ENCODE results near the gene RHOU. TPM values are rescaled to one million over a fixed set of nuclear protein-coding genes. Genes with fewer than 3 reads are reported as not detected.

Gene RHOU
- total RNA-seq, 3 donors from 2014 or later (not counting 1 experiment from before 2014, with no cell fraction given), result 0.33 to 1.6 (median 0.82) TPM

- Mint-ChIP-seq H3K9me3 (no peaks in the 10 kb centered on the region), H3K4me3 (no peak overlapping the region), H3K27ac (no peak overlapping the region), H3K4me1 (peaks cover 6 to 14% of the 10 kb centered on the region in 2 donors), H3K27me3 (ENCODE audit: low read depth in 2 of 2) (peaks cover 9 to 12% of the 10 kb centered on the region in 2 donors), H3K36me3 (no peaks in the 10 kb centered on the region)
- DNase-seq (no peak), ATAC-seq (no peak)
- Histone ChIP-seq H3K27ac (ENCODE audit: low read length) (no peak overlapping the region), H3K27me3 (ENCODE audit: control insufficient read depth, insufficient read depth, low read length) (no peaks in the 10 kb centered on the region), H3K4me1 (ENCODE audit: control insufficient read depth, insufficient read depth, low read length) (peaks cover 18% of the 10 kb centered on the region), H3K36me3 (ENCODE audit: control insufficient read depth, insufficient read depth, low read length) (peaks cover 18% of the 10 kb centered on the region), H3K4me3 (ENCODE audit: low read length) (no peak overlapping the region), H3K9me3 (ENCODE audit: control insufficient read depth, insufficient read depth, low read length) (no peaks in the 10 kb centered on the region)
- intact Hi-C loops (cut with micrococcal nuclease), result no loop called here
- TF ChIP-seq CTCF (IDR thresholded peaks at IDR 0.05), result no peak
- 96% methylated on average over 13 of the region's 13 CpGs for WGBS (ENCODE audit: insufficient coverage)
These were observed 8.1 kb downstream of the RHOU start for GRCh38 chr1:228743405-228743804.

GRCh38 chr1:228744356-228744755 lies 9.1 kb downstream of the RHOU start:
- Histone ChIP-seq H3K4me1 (ENCODE audit: control insufficient read depth, insufficient read depth, low read length) (peaks cover 17% of the 10 kb centered on the region), H3K4me3 (ENCODE audit: low read length) (no peak overlapping the region), H3K27me3 (ENCODE audit: control insufficient read depth, insufficient read depth, low read length) (no peaks in the 10 kb centered on the region), H3K36me3 (ENCODE audit: control insufficient read depth, insufficient read depth, low read length) (peaks cover 18% of the 10 kb centered on the region), H3K9me3 (ENCODE audit: control insufficient read depth, insufficient read depth, low read length) (no peaks in the 10 kb centered on the region), H3K27ac (ENCODE audit: low read length) (no peak overlapping the region)
- intact Hi-C loops (cut with micrococcal nuclease), result no loop called here
- no peak overlapping the region for H3K4me3 Mint-ChIP-seq
- no peaks in the 10 kb centered on the region for H3K9me3 Mint-ChIP-seq
- H3K27me3 Mint-ChIP-seq (ENCODE audit: low read depth in 2 of 2), result peaks cover 9 to 11% of the 10 kb centered on the region in 2 donors
- DNase-seq (no peak), ATAC-seq (no peak)
- 86% methylated on average over 6 of the region's 6 CpGs for WGBS (ENCODE audit: insufficient coverage)
- TF ChIP-seq CTCF (IDR thresholded peaks at IDR 0.05), result no peak
- H3K36me3 Mint-ChIP-seq, result no peaks in the 10 kb centered on the region
- H3K4me1 Mint-ChIP-seq, result peaks cover 13 to 20% of the 10 kb centered on the region in 2 donors
- H3K27ac Mint-ChIP-seq, result no peak overlapping the region

GRCh38 chr1:228744918-228745317 lies 9.6 kb downstream of the RHOU start:
- 91% methylated on average over 5 of the region's 6 CpGs for WGBS (ENCODE audit: insufficient coverage)
- TF ChIP-seq CTCF (IDR thresholded peaks at IDR 0.05), result no peak
- Mint-ChIP-seq H3K36me3 (no peaks in the 10 kb centered on the region), H3K4me3 (no peak overlapping the region), H3K9me3 (no peaks in the 10 kb centered on the region), H3K4me1 (peaks cover 13 to 20% of the 10 kb centered on the region in 2 donors), H3K27me3 (ENCODE audit: low read depth in 2 of 2) (peaks cover 11 to 12% of the 10 kb centered on the region in 2 donors), H3K27ac (no peak overlapping the region)
- peaks cover 18% of the 10 kb centered on the region for H3K36me3 ChIP-seq (ENCODE audit: control insufficient read depth, insufficient read depth, low read length)
- no peaks in the 10 kb centered on the region for H3K9me3 ChIP-seq (ENCODE audit: control insufficient read depth, insufficient read depth, low read length)
- no peaks in the 10 kb centered on the region for H3K27me3 ChIP-seq (ENCODE audit: control insufficient read depth, insufficient read depth, low read length)
- H3K4me1 ChIP-seq (ENCODE audit: control insufficient read depth, insufficient read depth, low read length), result peaks cover 13% of the 10 kb centered on the region
- intact Hi-C loops (cut with micrococcal nuclease), result no loop called here
- no peak overlapping the region for H3K4me3 ChIP-seq (ENCODE audit: low read length)
- DNase-seq, result no peak
- no peak overlapping the region for H3K27ac ChIP-seq (ENCODE audit: low read length)
- ATAC-seq, result no peak

- Mint-ChIP-seq H3K9me3 (no peaks in the 10 kb centered on the region), H3K4me1 (peaks cover 13 to 20% of the 10 kb centered on the region in 2 donors), H3K27me3 (ENCODE audit: low read depth in 2 of 2) (peaks cover 12 to 16% of the 10 kb centered on the region in 2 donors), H3K4me3 (no peak overlapping the region), H3K27ac (no peak overlapping the region), H3K36me3 (no peaks in the 10 kb centered on the region)
- ATAC-seq (no peak), DNase-seq (no peak)
- Histone ChIP-seq H3K27ac (ENCODE audit: low read length) (no peak overlapping the region), H3K36me3 (ENCODE audit: control insufficient read depth, insufficient read depth, low read length) (peaks cover 18% of the 10 kb centered on the region), H3K27me3 (ENCODE audit: control insufficient read depth, insufficient read depth, low read length) (no peaks in the 10 kb centered on the region), H3K4me3 (ENCODE audit: low read length) (no peak overlapping the region), H3K9me3 (ENCODE audit: control insufficient read depth, insufficient read depth, low read length) (no peaks in the 10 kb centered on the region), H3K4me1 (ENCODE audit: control insufficient read depth, insufficient read depth, low read length) (peaks cover 13% of the 10 kb centered on the region)
- TF ChIP-seq CTCF (IDR thresholded peaks at IDR 0.05), result no peak
- intact Hi-C loops (cut with micrococcal nuclease), result no loop called here
- 100% methylated on average over 4 of the region's 4 CpGs for whole genome bisulfite sequencing (ENCODE audit: insufficient coverage)
These were observed 10.2 kb downstream of the RHOU start for GRCh38 chr1:228745497-228745896.
